T-helper 1 cell treated with Interleukin-12 subunit alpha and Interleukin-12 subunit beta and Interleukin-4 antibody, amounts not matched to agents 30 μg/mL and 1 μg/mL, for 36 hours (primary cell): ENCODE measurements around the gene ANTKMT.
"Not testable (repeated sequence)": the region's sequence is repeated elsewhere in the genome, so short reads cannot be mapped to it uniquely, and the experiment has no call there.

Experiments
- H3K27ac Mint-ChIP-seq: one replicate; pipeline ENCODE4 v1.8.0; 2021; ENCODE audit warnings: mild to moderate bottlenecking, mixed read lengths
- H3K27me3 Mint-ChIP-seq: one replicate; pipeline ENCODE4 v1.8.0; 2021; ENCODE audit warnings: low read depth, mixed read lengths
- H3K36me3 Mint-ChIP-seq: one replicate; pipeline ENCODE4 v1.8.0; 2021; ENCODE audit warnings: low read depth, mixed read lengths
- H3K4me1 Mint-ChIP-seq: one replicate; pipeline ENCODE4 v1.8.0; 2021; ENCODE audit warnings: low read depth, mixed read lengths
- H3K4me3 Mint-ChIP-seq: one replicate; pipeline ENCODE4 v1.8.0; 2021; ENCODE audit warnings: mild to moderate bottlenecking, moderate library complexity, mixed read lengths
- H3K9me3 Mint-ChIP-seq: one replicate; pipeline ENCODE4 v1.8.0; 2021; ENCODE audit warnings: mixed read lengths

The ANTKMT gene

GRCh38 chr16:743794-744500, 23.0 kb downstream of the ANTKMT start:
- Mint-ChIP-seq H3K9me3 (no peaks in the 10 kb centered on the region), H3K36me3 (peaks cover 4% of the 10 kb centered on the region), H3K27ac (no peak overlapping the region), H3K4me3 (no peak overlapping the region), H3K4me1 (peaks cover 6% of the 10 kb centered on the region), H3K27me3 (no peaks in the 10 kb centered on the region)

- H3K27ac Mint-ChIP-seq: no peak overlapping the region
- no peaks in the 10 kb centered on the region for H3K4me1 Mint-ChIP-seq
- H3K4me3 Mint-ChIP-seq: no peak overlapping the region
- no peaks in the 10 kb centered on the region for H3K9me3 Mint-ChIP-seq
- no peaks in the 10 kb centered on the region for H3K36me3 Mint-ChIP-seq
- no peaks in the 10 kb centered on the region for H3K27me3 Mint-ChIP-seq
Measured at GRCh38 chr16:745739-746138, 24.8 kb downstream of the ANTKMT start.

GRCh38 chr16:746637-747036, 25.7 kb downstream of the ANTKMT start:
- Mint-ChIP-seq H3K36me3 (no peaks in the 10 kb centered on the region), H3K27me3 (no peaks in the 10 kb centered on the region), H3K9me3 (no peaks in the 10 kb centered on the region), H3K4me3 (no peak overlapping the region), H3K27ac (no peak overlapping the region), H3K4me1 (no peaks in the 10 kb centered on the region)

GRCh38 chr16:747978-748746, 27.2 kb downstream of the ANTKMT start:
- no peaks in the 10 kb centered on the region for H3K4me1 Mint-ChIP-seq

GRCh38 chr16:749010-749409, 28.1 kb downstream of the ANTKMT start:
- Mint-ChIP-seq H3K4me1 (no peaks in the 10 kb centered on the region), H3K27me3 (no peaks in the 10 kb centered on the region), H3K9me3 (no peaks in the 10 kb centered on the region), H3K36me3 (no peaks in the 10 kb centered on the region), H3K27ac (no peak overlapping the region), H3K4me3 (no peak overlapping the region)

More at GRCh38 chr16:747978-748746, 27.2 kb downstream of the ANTKMT start:
- Mint-ChIP-seq H3K27ac (no peak overlapping the region), H3K27me3 (no peaks in the 10 kb centered on the region), H3K9me3 (no peaks in the 10 kb centered on the region), H3K36me3 (no peaks in the 10 kb centered on the region), H3K4me3 (no peak overlapping the region)

- Mint-ChIP-seq H3K36me3 (no peaks in the 10 kb centered on the region), H3K9me3 (no peaks in the 10 kb centered on the region), H3K4me3 (no peak overlapping the region), H3K4me1 (no peaks in the 10 kb centered on the region), H3K27ac (no peak overlapping the region), H3K27me3 (no peaks in the 10 kb centered on the region)
Measured at GRCh38 chr16:750485-750884, 29.5 kb downstream of the ANTKMT start.

- Mint-ChIP-seq H3K36me3 (no peaks in the 10 kb centered on the region), H3K4me3 (no peak overlapping the region), H3K9me3 (no peaks in the 10 kb centered on the region), H3K4me1 (no peaks in the 10 kb centered on the region), H3K27ac (no peak overlapping the region), H3K27me3 (peaks cover 1% of the 10 kb centered on the region)
Measured at GRCh38 chr16:751152-752006, 30.4 kb downstream of the ANTKMT start.

- H3K4me1 Mint-ChIP-seq: no peaks in the 10 kb centered on the region
- no peaks in the 10 kb centered on the region for H3K9me3 Mint-ChIP-seq
- no peak overlapping the region for H3K27ac Mint-ChIP-seq
- H3K27me3 Mint-ChIP-seq: peaks cover 4% of the 10 kb centered on the region
- H3K4me3 Mint-ChIP-seq: no peak overlapping the region
- no peaks in the 10 kb centered on the region for H3K36me3 Mint-ChIP-seq
Measured at GRCh38 chr16:752007-752312, 31.0 kb downstream of the ANTKMT start.

GRCh38 chr16:754121-754607, 33.2 kb downstream of the ANTKMT start:
- not testable (repeated sequence) for H3K9me3 Mint-ChIP-seq, H3K36me3 Mint-ChIP-seq, H3K4me1 Mint-ChIP-seq, H3K27ac Mint-ChIP-seq, H3K4me3 Mint-ChIP-seq
- H3K27me3 Mint-ChIP-seq: peaks cover 10% of the 10 kb centered on the region

GRCh38 chr16:754656-755055, 33.7 kb downstream of the ANTKMT start:
- no peaks in the 10 kb centered on the region for H3K36me3 Mint-ChIP-seq
- no peaks in the 10 kb centered on the region for H3K4me1 Mint-ChIP-seq
- no peaks in the 10 kb centered on the region for H3K9me3 Mint-ChIP-seq
- H3K4me3 Mint-ChIP-seq: no peak overlapping the region
- no peak overlapping the region for H3K27ac Mint-ChIP-seq
- peaks cover 10% of the 10 kb centered on the region for H3K27me3 Mint-ChIP-seq

GRCh38 chr16:756428-756827, 35.5 kb downstream of the ANTKMT start:
- no peaks in the 10 kb centered on the region for H3K36me3 Mint-ChIP-seq
- H3K4me1 Mint-ChIP-seq: no peaks in the 10 kb centered on the region
- no peak overlapping the region for H3K27ac Mint-ChIP-seq
- H3K4me3 Mint-ChIP-seq: no peak overlapping the region
- no peaks in the 10 kb centered on the region for H3K9me3 Mint-ChIP-seq
- H3K27me3 Mint-ChIP-seq: peaks cover 10% of the 10 kb centered on the region

GRCh38 chr16:759110-759910, 38.4 kb downstream of the ANTKMT start:
- peaks cover 10% of the 10 kb centered on the region for H3K27me3 Mint-ChIP-seq
- H3K4me1 Mint-ChIP-seq: no peaks in the 10 kb centered on the region
- H3K4me3 Mint-ChIP-seq: no peak overlapping the region
- no peak overlapping the region for H3K27ac Mint-ChIP-seq
- no peaks in the 10 kb centered on the region for H3K36me3 Mint-ChIP-seq
- H3K9me3 Mint-ChIP-seq: no peaks in the 10 kb centered on the region

- H3K27ac Mint-ChIP-seq: no peak overlapping the region
Measured at GRCh38 chr16:760065-760464, 39.1 kb downstream of the ANTKMT start.

More at GRCh38 chr16:760065-760464, 39.1 kb downstream of the ANTKMT start:
- Mint-ChIP-seq H3K4me3 (no peak overlapping the region), H3K36me3 (no peaks in the 10 kb centered on the region), H3K9me3 (no peaks in the 10 kb centered on the region), H3K4me1 (no peaks in the 10 kb centered on the region), H3K27me3 (peaks cover 10% of the 10 kb centered on the region)
